Neural crest cell (in vitro differentiated cells): ENCODE results near the gene FNDC11. TPM values are rescaled to one million over a fixed set of nuclear protein-coding genes. Genes with fewer than 3 reads are reported as not detected.

Experiments
- DNase-seq: peaks from one replicate; pipeline ENCODE4 v3.0.0; 2021; ENCODE audit warnings: low read depth, mixed read lengths, low spot score
- H3K27ac Mint-ChIP-seq: one replicate; pipeline ENCODE4 v1.8.0; 2021; ENCODE audit warnings: mild to moderate bottlenecking, mixed read lengths; ENCODE audit not compliant: unreplicated experiment
- H3K27me3 Mint-ChIP-seq: 2 replicates; pipeline ENCODE4 v1.8.0; 2021; ENCODE audit warnings: low read depth, mild to moderate bottlenecking, mixed read lengths
- H3K36me3 Mint-ChIP-seq: 2 replicates; pipeline ENCODE4 v1.8.0; 2021; ENCODE audit warnings: low read depth, mild to moderate bottlenecking, mixed read lengths
- H3K4me1 Mint-ChIP-seq: 2 replicates; pipeline ENCODE4 v1.8.0; 2021; ENCODE audit warnings: mixed read lengths
- H3K4me3 Mint-ChIP-seq: one replicate; pipeline ENCODE4 v1.8.0; 2021; ENCODE audit warnings: mild to moderate bottlenecking, mixed read lengths
- H3K9me3 Mint-ChIP-seq: 2 replicates; pipeline ENCODE4 v1.8.0; 2021; ENCODE audit warnings: mixed read lengths
- CTCF ChIP-seq: fragments of 200-600 bp; sonication (generic); conservative IDR thresholded peaks from 2 replicates; pipeline ENCODE4 v1.5.0; 2021; ENCODE audit warnings: antibody characterized with exemption, mild to moderate bottlenecking
- total RNA-seq: library from RNA; stranded (reverse); gene quantifications from 2 replicates; pipeline ENCODE4 v1.2.1, GENCODE V29; 2021

The FNDC11 gene
- total RNA-seq, 1 donor from 2014 or later, result 1.9 TPM

GRCh38 chr20:63560333-63560805, 6.4 kb downstream of the FNDC11 start:
- Mint-ChIP-seq H3K9me3 (no peaks in the 10 kb centered on the region), H3K4me3 (peak overlapping the region; percentile 57), H3K27me3 (no peaks in the 10 kb centered on the region), H3K36me3 (peaks cover 3% of the 10 kb centered on the region), H3K4me1 (peaks cover 5% of the 10 kb centered on the region), H3K27ac (no peak overlapping the region)
- no peak for DNase-seq
- TF ChIP-seq CTCF, result no peak

GRCh38 chr20:63560856-63561609, 7.1 kb downstream of the FNDC11 start:
- no peak overlapping the region for H3K4me3 Mint-ChIP-seq
- H3K27ac Mint-ChIP-seq, result no peak overlapping the region
- TF ChIP-seq CTCF, result no peak
- no peak for DNase-seq
- H3K4me1 Mint-ChIP-seq, result peaks cover 5% of the 10 kb centered on the region
- H3K36me3 Mint-ChIP-seq, result peaks cover 3% of the 10 kb centered on the region
- no peaks in the 10 kb centered on the region for H3K9me3 Mint-ChIP-seq
- no peaks in the 10 kb centered on the region for H3K27me3 Mint-ChIP-seq

- H3K4me3 Mint-ChIP-seq, result no peak overlapping the region
- H3K4me1 Mint-ChIP-seq, result peaks cover 5% of the 10 kb centered on the region
- no peaks in the 10 kb centered on the region for H3K27me3 Mint-ChIP-seq
- no peaks in the 10 kb centered on the region for H3K9me3 Mint-ChIP-seq
- no peak for DNase-seq
- H3K36me3 Mint-ChIP-seq, result peaks cover 3% of the 10 kb centered on the region
- TF ChIP-seq CTCF, result no peak
- H3K27ac Mint-ChIP-seq, result no peak overlapping the region
These were observed 7.9 kb downstream of the FNDC11 start for GRCh38 chr20:63561624-63562396.

- no peak for TF ChIP-seq CTCF
- no peak for DNase-seq
- Mint-ChIP-seq H3K27ac (no peak overlapping the region), H3K27me3 (no peaks in the 10 kb centered on the region), H3K36me3 (peaks cover 3% of the 10 kb centered on the region), H3K4me3 (no peak overlapping the region), H3K4me1 (no peaks in the 10 kb centered on the region), H3K9me3 (no peaks in the 10 kb centered on the region)
These were observed 8.7 kb downstream of the FNDC11 start for GRCh38 chr20:63562461-63563224.

- no peak overlapping the region for H3K27ac Mint-ChIP-seq
- H3K4me1 Mint-ChIP-seq, result no peaks in the 10 kb centered on the region
- peaks cover 3% of the 10 kb centered on the region for H3K36me3 Mint-ChIP-seq
- H3K4me3 Mint-ChIP-seq, result no peak overlapping the region
- no peak for DNase-seq
- no peaks in the 10 kb centered on the region for H3K9me3 Mint-ChIP-seq
- no peaks in the 10 kb centered on the region for H3K27me3 Mint-ChIP-seq
- no peak for TF ChIP-seq CTCF
These were observed 9.4 kb downstream of the FNDC11 start for GRCh38 chr20:63563225-63563935.
